Neuronal stem cell (in vitro differentiated cells): ENCODE measurements around the gene PLCL1.

ENCODE experiments used
- DNase-seq: peaks from one replicate; pipeline ENCODE4 v3.0.0-alpha.2; 2013; ENCODE audit warnings: low spot score
- H2AFZ ChIP-seq: one replicate; pipeline ENCODE4 v1.6.1; 2013; ENCODE audit warnings: mild to moderate bottlenecking, low read length, inconsistent platforms
- H2AK5ac ChIP-seq: 2 replicates; pipeline ENCODE4 v1.6.1; 2013; ENCODE audit warnings: low read depth, mild to moderate bottlenecking, inconsistent platforms, low read length, moderate library complexity, mixed read lengths
- H2BK120ac ChIP-seq: 2 replicates; pipeline ENCODE4 v1.6.1; 2013; ENCODE audit warnings: low read depth, mild to moderate bottlenecking, inconsistent platforms, low read length, moderate library complexity, mixed read lengths
- H2BK12ac ChIP-seq: one replicate; pipeline ENCODE4 v1.6.1; 2013; ENCODE audit warnings: low read length, inconsistent platforms
- H2BK15ac ChIP-seq: 2 replicates; pipeline ENCODE4 v1.6.1; 2013; ENCODE audit warnings: mild to moderate bottlenecking, low read length, inconsistent platforms, mixed read lengths
- H2BK5ac ChIP-seq: one replicate; pipeline ENCODE4 v1.6.1; 2013; ENCODE audit warnings: inconsistent platforms, mild to moderate bottlenecking, low read length, moderate library complexity
- H3K14ac ChIP-seq: one replicate; pipeline ENCODE4 v1.6.1; 2013; ENCODE audit warnings: low read length, inconsistent platforms
- H3K18ac ChIP-seq: 2 replicates; pipeline ENCODE4 v1.6.1; 2013; ENCODE audit warnings: low read length, inconsistent platforms
- H3K23ac ChIP-seq: 2 replicates; pipeline ENCODE4 v1.6.1; 2013; ENCODE audit warnings: low read depth, mild to moderate bottlenecking, mixed read lengths, low read length, inconsistent platforms; ENCODE audit not compliant: poor library complexity
- H3K27ac ChIP-seq: replicated peaks from 3 replicates; pipeline ENCODE4 v1.5.1; 2013; ENCODE audit warnings: low read length, inconsistent platforms
- H3K27me3 ChIP-seq, 3 experiments: 2 replicates each; pipeline ENCODE4 v1.6.1; 2013; ENCODE audit warnings: low read length in 3 of 3, mild to moderate bottlenecking in 2 of 3, inconsistent platforms in 1 of 3, low read depth in 1 of 3, mixed read lengths in 1 of 3, moderate library complexity in 1 of 3; ENCODE audit not compliant: control insufficient read depth in 3 of 3, insufficient read depth in 3 of 3
- H3K36me3 ChIP-seq, 2 donors: replicated peaks in 1 of 2; 2 replicates each; pipeline ENCODE4 v1.6.1; 2013; ENCODE audit warnings: low read length in 2 of 2; ENCODE audit not compliant: control insufficient read depth in 2 of 2, insufficient read depth in 2 of 2
- H3K4ac ChIP-seq: 2 replicates; pipeline ENCODE4 v1.6.1; 2013; ENCODE audit warnings: inconsistent platforms, mild to moderate bottlenecking, low read length, moderate library complexity
- H3K4me1 ChIP-seq, 2 donors: 1 replicate in 1 of 2; 2 replicates in 1 of 2; pipeline ENCODE4 v1.6.1; 2013; ENCODE audit warnings: low read length in 2 of 2, low read depth in 1 of 2; ENCODE audit not compliant: control insufficient read depth in 2 of 2, insufficient read depth in 1 of 2
- H3K4me2 ChIP-seq: one replicate; pipeline ENCODE4 v1.6.1; 2013; ENCODE audit warnings: mild to moderate bottlenecking, low read length, inconsistent platforms; ENCODE audit not compliant: insufficient read depth, poor library complexity, severe bottlenecking
- H3K4me3 ChIP-seq, 2 donors: 2 replicates each; pipeline ENCODE4 v1.5.1; 2013; ENCODE audit warnings: low read length in 2 of 2, mild to moderate bottlenecking in 2 of 2, inconsistent platforms in 1 of 2, moderate library complexity in 1 of 2
- H3K79me1 ChIP-seq: one replicate; pipeline ENCODE4 v1.6.1; 2013; ENCODE audit warnings: low read depth, mild to moderate bottlenecking, inconsistent platforms, low read length, moderate library complexity
- H3K9ac ChIP-seq: one replicate; pipeline ENCODE4 v1.6.1; 2013; ENCODE audit warnings: mild to moderate bottlenecking, low read depth, low read length, inconsistent platforms; ENCODE audit not compliant: poor library complexity
- H3K9me3 ChIP-seq, 2 donors: replicated peaks in 1 of 2; 2 replicates each; pipeline versions ENCODE3 to v1.6.1; 2013; ENCODE audit warnings: low read length in 2 of 2, mild to moderate bottlenecking in 2 of 2, inconsistent platforms in 1 of 2, low read depth in 1 of 2, mixed read lengths in 1 of 2, moderate library complexity in 1 of 2; ENCODE audit not compliant: control insufficient read depth in 2 of 2, insufficient read depth in 1 of 2
- H4K8ac ChIP-seq: one replicate; pipeline ENCODE4 v1.6.1; 2013; ENCODE audit warnings: low read depth, mild to moderate bottlenecking, inconsistent platforms, low read length, moderate library complexity
- H4K91ac ChIP-seq: one replicate; pipeline ENCODE4 v1.6.1; 2013; ENCODE audit warnings: low read length, low read depth, mild to moderate bottlenecking, inconsistent platforms; ENCODE audit not compliant: poor library complexity
- WGBS, 2 donors: extraction: QIAGEN DNeasy Blood & Tissue Kit; methylation state at CpG; one replicate each; pipeline ENCODE4 v1.1.7; 2013; ENCODE audit warnings: missing lambda C conversion rate in 2 of 2, mixed read lengths in 1 of 2; ENCODE audit not compliant: insufficient read length in 2 of 2, insufficient replicate concordance in 1 of 2; ENCODE audit errors: extremely low coverage in 2 of 2; 5-methylcytosine and 5-hydroxymethylcytosine counted together

The PLCL1 gene

DNA sequence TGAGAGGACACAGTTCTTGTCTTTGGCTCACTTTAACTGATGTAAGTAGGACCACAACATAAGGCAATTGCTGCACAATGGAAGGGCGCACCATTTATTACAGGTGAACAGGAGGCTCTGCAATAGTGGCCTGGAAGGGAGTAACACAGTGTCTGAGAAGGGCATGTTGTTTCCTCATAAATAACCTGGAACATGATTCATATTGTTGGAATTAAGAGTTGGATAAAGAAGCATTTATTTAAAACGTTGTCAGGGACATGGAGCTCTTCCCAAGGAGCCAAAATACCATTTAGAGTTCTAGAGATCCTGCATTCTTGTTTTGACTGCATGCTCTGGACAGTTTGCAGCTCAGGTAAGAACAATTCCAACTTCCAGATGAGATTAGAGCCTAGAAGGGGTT lies 110.4 kb downstream of the PLCL1 start:
- Histone ChIP-seq H3K9me3 (no peaks in the 10 kb centered on the region), H3K79me1 (no peaks in the 10 kb centered on the region), H4K8ac (no peak overlapping the region), H2BK12ac (no peak overlapping the region), H2BK120ac (no peak overlapping the region), H3K4me3 (no peak overlapping the region), H2AK5ac (no peak overlapping the region), H3K18ac (no peak overlapping the region), H3K36me3 (no peaks in the 10 kb centered on the region), H3K27ac (no peak overlapping the region), H3K14ac (no peak overlapping the region), H3K27me3 (peaks cover 0 to 5% (median 0%) of the 10 kb centered on the region in 3 experiments), H3K4me1 (no peaks in the 10 kb centered on the region), H2BK5ac (no peak overlapping the region), H3K9ac (no peak overlapping the region), H3K23ac (no peak overlapping the region), H4K91ac (no peak overlapping the region), H3K4me2 (no peak overlapping the region), H2BK15ac (no peak overlapping the region), H2AFZ (no peak overlapping the region), H3K4ac (no peak overlapping the region)
- WGBS, 2 donors, result no CpG with 5 or more reads among the region's 2 CpGs
- DNase-seq, result no peak

DNA sequence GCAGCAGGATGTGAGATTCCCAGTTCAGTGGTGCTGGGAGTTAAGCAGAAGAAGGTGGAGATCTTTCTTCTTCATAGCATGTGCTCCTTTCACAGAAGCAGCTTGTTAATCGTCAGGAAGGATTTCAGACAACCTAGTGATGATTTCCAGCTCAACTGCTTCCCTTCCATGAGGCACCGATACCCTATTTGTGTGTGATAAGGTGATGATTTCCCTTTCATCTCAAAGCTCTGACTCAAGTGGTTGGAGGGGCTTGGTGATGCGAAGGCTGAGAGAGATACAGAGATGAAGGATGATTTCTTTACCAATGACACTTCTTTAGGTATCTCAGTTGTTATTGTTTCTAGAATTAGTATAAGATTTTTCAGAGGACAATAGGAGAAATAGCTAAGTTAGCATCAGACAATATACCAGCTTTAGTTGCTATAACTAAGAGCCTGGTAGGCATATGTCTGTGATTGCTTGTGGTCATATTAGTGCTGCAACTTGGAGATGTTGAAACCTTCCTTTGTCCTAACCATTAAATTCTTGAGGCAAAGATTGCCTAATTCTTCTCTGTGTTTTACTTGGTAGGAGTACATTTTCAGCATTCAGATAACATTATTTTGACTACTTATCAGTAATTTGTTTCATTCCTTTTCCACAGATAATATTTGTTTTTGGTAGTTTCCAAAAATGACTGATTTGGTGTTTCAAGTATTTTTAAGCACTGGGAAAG lies 111.3 kb downstream of the PLCL1 start:
- Histone ChIP-seq H2BK5ac (no peak overlapping the region), H3K14ac (no peak overlapping the region), H3K23ac (no peak overlapping the region), H3K4me3 (no peak overlapping the region), H3K9me3 (no peaks in the 10 kb centered on the region), H3K27ac (no peak overlapping the region), H3K4me2 (no peak overlapping the region), H3K4me1 (no peaks in the 10 kb centered on the region), H2BK120ac (no peak overlapping the region), H3K9ac (no peak overlapping the region), H2AK5ac (no peak overlapping the region), H3K27me3 (peaks cover 0 to 5% (median 0%) of the 10 kb centered on the region in 3 experiments), H2BK15ac (no peak overlapping the region), H4K8ac (no peak overlapping the region), H3K79me1 (no peaks in the 10 kb centered on the region), H3K36me3 (no peaks in the 10 kb centered on the region), H3K4ac (no peak overlapping the region), H4K91ac (no peak overlapping the region), H2AFZ (no peak overlapping the region), H2BK12ac (no peak overlapping the region), H3K18ac (no peak overlapping the region)
- no peak for DNase-seq
- no CpG with 5 or more reads among the region's 3 CpGs for WGBS, 2 donors

DNA sequence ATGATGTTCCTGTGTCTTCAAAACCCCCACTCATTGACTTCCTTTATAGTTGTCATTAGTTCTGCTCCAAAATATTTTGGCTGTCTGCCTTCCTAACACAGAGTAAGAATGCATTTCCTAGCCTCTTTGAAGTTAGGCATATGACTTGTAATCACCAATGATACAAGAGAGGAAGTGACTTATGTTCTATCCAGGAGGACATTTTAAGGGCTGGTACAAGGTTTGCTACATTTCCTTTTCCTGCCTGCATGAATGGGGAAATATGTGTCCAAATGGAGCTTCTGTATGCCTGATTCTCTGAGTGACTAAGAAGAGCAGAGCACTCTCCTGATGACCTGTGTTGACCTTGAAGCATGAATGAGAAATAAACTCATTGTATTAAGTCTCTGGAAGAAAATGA lies 115.1 kb downstream of the PLCL1 start:
- H3K18ac ChIP-seq, result no peak overlapping the region
- H2BK15ac ChIP-seq, result no peak overlapping the region
- no peak overlapping the region for H3K23ac ChIP-seq
- no peak overlapping the region for H3K14ac ChIP-seq
- H3K4me1 ChIP-seq, result no peaks in the 10 kb centered on the region
- H3K36me3 ChIP-seq, result no peaks in the 10 kb centered on the region
- no peak overlapping the region for H3K4me2 ChIP-seq
- no peak overlapping the region for H2BK5ac ChIP-seq
- H3K79me1 ChIP-seq, result no peaks in the 10 kb centered on the region
- no peak overlapping the region for H2AK5ac ChIP-seq
- H4K91ac ChIP-seq, result no peak overlapping the region
- no peak overlapping the region for H2BK120ac ChIP-seq
- H3K9me3 ChIP-seq, result no peaks in the 10 kb centered on the region
- no peak for DNase-seq
- peaks cover 0 to 5% (median 0%) of the 10 kb centered on the region in 3 experiments for H3K27me3 ChIP-seq
- no peak overlapping the region for H3K4me3 ChIP-seq
- no peak overlapping the region for H4K8ac ChIP-seq
- no peak overlapping the region for H2BK12ac ChIP-seq
- H3K4ac ChIP-seq, result no peak overlapping the region
- H3K9ac ChIP-seq, result no peak overlapping the region
- H3K27ac ChIP-seq, result no peak overlapping the region
- H2AFZ ChIP-seq, result no peak overlapping the region

DNA sequence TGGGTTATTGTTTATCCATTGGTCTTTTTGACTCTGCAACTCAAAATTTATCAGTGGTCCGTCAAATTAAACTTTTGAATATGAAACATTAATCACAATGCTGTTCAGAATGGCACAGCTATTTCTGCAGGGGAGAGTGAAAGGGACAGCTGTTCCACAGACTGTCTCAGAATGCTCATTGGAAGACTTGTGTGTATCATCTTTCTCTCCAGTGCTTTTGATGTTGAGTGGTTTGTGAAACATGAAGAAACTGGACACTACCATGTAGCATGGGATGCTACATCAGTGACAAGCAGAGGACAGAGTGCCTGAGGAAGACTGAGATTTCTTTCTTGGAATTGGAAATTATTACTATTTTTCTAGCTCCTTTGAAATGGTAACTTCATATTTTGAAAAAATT lies 115.7 kb downstream of the PLCL1 start:
- H3K23ac ChIP-seq, result no peak overlapping the region
- no peaks in the 10 kb centered on the region for H3K79me1 ChIP-seq
- no peak overlapping the region for H2AFZ ChIP-seq
- H3K27ac ChIP-seq, result no peak overlapping the region
- H3K4me3 ChIP-seq, result no peak overlapping the region
- H2BK12ac ChIP-seq, result no peak overlapping the region
- H3K9ac ChIP-seq, result no peak overlapping the region
- H4K91ac ChIP-seq, result no peak overlapping the region
- H4K8ac ChIP-seq, result no peak overlapping the region
- H3K14ac ChIP-seq, result no peak overlapping the region
- no peak overlapping the region for H3K18ac ChIP-seq
- H3K4ac ChIP-seq, result no peak overlapping the region
- DNase-seq, result no peak
- H3K27me3 ChIP-seq, result peaks cover 0 to 5% (median 0%) of the 10 kb centered on the region in 3 experiments
- H3K36me3 ChIP-seq, result no peaks in the 10 kb centered on the region
- no peaks in the 10 kb centered on the region for H3K4me1 ChIP-seq
- no peak overlapping the region for H2AK5ac ChIP-seq
- no peak overlapping the region for H2BK15ac ChIP-seq
- no peak overlapping the region for H3K4me2 ChIP-seq
- H2BK5ac ChIP-seq, result no peak overlapping the region
- no peak overlapping the region for H2BK120ac ChIP-seq
- no CpG with 5 or more reads among the region's 1 CpG for WGBS, 2 donors
- H3K9me3 ChIP-seq, result no peaks in the 10 kb centered on the region
